Stimulated activated CD4-positive, alpha-beta T cell treated with anti-CD3 and anti-CD28 coated beads, Interleukin-4, amount 100 ng/mL, for 4 hours (primary cell): Measurements from ENCODE around the gene ZBTB42.

Source experiments
- DNase-seq, 2 experiments: peaks; one replicate each; pipeline ENCODE4 v3.0.0-alpha.2; 2020

ZBTB42 gene

GRCh38 chr14:104845033-104845666, 44.2 kb downstream of the ZBTB42 start:
- no peak for DNase-seq

- no peak for DNase-seq
Observed at GRCh38 chr14:104845834-104846441, 45.0 kb downstream of the ZBTB42 start.

GRCh38 chr14:104852280-104852663, 51.4 kb downstream of the ZBTB42 start:
- DNase-seq: no peak
